COLO668 (cell line): ENCODE results near the gene TTLL7.
"Not testable (repeated sequence)": the region's sequence is repeated elsewhere in the genome, so short reads cannot be mapped to it uniquely, and the experiment has no call there.

Experiments used
- DNase-seq: peaks from one replicate; lab custom pipeline; 2025; ENCODE audit not compliant: unreplicated experiment; lab: John Stamatoyannopoulos, UW

TTLL7 gene

GRCh38 chr1:83996191-83996590 lies 2.7 kb downstream of the TTLL7 start:
- DNase-seq = no peak

GRCh38 chr1:83995649-83996048 lies 3.3 kb downstream of the TTLL7 start:
- DNase-seq = no peak

GRCh38 chr1:83994111-83994510 lies 4.8 kb downstream of the TTLL7 start:
- DNase-seq = no peak

GRCh38 chr1:83990734-83991133 lies 8.2 kb downstream of the TTLL7 start:
- DNase-seq = no peak

DNA sequence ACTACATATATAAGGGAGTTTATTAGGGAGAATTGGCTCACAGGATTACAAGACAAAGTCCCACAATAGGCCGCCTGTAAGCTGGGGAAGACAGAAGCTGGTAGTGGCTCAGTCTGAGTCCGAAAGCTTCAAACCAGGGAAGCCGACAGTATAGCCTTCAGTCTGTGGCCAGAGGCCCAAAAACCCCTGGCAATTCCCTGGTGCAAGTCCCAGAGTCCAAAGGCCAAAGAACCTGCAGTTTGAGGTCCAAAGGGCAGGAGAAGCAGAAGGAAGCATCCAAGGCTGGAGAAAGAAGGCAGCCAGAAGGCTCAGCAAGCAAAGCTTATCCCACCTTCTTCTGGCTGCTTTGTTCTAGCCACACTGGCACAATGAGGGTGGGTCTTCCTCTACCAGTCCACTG lies 13.9 kb downstream of the TTLL7 start:
- DNase-seq = no peak

- not testable (repeated sequence) for DNase-seq
Measured at GRCh38 chr1:83983918-83984317, 15.0 kb downstream of the TTLL7 start.

GRCh38 chr1:83978056-83978455 lies 20.9 kb downstream of the TTLL7 start:
- no peak for DNase-seq

DNA sequence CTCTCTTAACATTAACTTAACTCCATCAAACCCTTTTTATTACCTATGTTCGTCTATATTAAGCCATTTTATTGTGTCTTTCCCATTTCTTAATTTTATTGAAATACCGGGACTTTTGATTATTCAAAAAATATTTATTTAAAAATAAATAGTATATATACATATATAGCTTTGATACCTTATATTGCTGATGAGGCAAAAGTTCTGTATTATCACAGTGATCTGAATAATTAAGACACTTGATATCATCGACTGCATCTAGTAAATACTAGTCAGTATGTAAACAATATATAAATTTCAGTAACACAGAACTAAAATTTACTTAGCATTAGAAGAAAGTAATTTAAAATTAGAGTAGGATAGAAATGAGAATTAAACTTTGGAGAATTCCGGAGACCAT lies 22.0 kb downstream of the TTLL7 start:
- no peak for DNase-seq

- no peak for DNase-seq
Measured at GRCh38 chr1:83970802-83971201, 28.1 kb downstream of the TTLL7 start.

- no peak for DNase-seq
Measured at GRCh38 chr1:83970114-83970513, 28.8 kb downstream of the TTLL7 start.

DNA sequence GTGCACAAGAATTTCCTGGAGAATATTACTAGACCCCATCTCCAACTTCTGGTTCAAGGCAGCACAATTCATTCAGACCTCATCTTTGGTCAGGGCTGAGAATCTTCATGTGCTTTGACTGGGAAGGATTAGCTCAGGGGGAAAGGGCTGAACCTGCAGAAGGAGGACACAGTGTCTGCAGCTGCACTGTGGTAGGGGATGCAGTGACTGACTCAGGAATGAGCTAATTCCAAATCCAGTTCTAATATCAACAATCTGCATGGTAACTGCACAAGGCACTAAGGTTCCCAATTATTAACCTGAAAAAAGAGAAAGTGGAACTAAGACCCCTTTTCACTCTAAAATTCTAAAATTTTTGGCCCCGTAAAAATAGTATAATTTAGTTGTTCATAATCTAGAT lies 31.6 kb downstream of the TTLL7 start:
- DNase-seq = no peak

- DNase-seq = no peak
Measured at GRCh38 chr1:83964153-83964552, 34.8 kb downstream of the TTLL7 start.

- no peak for DNase-seq
Measured at GRCh38 chr1:83961571-83962295, 37.2 kb downstream of the TTLL7 start.

DNA sequence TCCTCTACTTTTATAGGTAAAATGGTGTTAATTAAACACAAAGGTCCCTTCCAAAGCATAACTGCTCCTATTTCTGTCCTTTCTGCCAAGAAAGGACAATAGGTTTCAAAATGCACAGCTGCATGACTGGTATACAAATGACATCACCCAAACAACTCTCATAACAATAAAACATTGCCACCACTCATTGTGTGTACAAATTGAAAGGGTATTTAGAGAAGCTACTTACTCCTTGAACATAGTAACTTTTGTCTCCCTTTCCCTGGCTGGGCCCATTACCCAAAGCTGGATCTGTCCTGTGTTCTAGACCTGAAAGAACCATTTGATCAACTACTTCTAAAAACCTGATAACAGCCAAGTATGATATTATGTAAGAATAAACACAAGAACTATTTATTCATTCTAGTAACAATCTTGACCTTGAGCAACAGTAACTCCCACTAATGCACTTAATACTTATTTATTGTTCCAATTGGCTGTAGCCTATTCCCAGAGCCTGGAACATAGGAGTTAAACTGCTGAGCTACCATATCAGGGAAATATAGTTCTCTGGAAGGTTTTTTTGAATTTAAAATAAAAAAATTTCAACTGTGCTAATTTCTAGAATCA lies 38.2 kb downstream of the TTLL7 start:
- no peak for DNase-seq

DNA sequence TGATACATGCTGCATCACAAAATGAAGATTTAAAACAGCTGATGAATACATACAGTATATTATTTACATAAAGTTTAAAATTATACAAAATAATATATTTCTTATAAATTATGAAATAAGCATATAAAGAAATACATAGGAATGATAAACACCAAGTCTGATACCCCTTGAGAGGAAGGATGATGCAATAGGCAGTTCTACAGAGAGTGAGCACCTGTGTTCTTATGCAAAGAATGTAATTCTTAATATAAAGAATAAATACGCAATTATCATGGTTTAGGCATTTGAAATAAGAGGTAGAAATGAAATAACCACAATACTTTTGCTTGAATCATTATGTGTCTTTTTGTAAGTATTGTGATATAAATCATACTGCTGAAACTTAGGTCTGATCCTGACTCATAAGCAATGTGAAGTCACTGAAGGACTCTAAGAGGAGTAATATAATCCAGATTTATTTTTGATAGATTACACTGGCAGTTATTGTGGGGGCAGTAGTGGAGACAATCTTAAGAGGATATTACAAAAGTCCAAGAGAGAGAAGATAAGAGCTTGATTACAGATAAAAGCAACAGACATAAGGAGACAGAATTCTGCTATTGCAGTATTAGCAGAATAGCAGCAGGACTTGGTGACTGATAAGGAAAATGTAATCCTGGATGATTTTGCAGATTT lies 39.0 kb downstream of the TTLL7 start:
- no peak for DNase-seq

DNA sequence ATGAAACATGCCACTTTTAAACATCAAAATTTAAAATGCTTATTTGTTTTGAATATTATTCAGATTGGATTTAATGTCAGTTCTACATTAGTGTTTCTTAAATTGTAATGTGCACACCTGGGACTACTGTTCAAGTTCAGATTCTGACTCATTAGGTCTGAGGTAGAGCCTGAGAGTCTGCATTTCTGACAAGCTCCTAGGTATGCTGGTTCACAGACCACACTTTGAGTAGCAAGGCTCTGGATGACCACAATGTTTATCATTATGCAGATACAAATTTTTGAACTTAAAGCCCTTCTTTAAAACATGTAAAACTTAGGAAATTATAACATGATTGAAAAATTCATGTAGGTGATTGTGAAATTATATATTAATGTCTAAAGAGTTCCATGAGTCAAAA lies 40.2 kb downstream of the TTLL7 start:
- DNase-seq = no peak

DNA sequence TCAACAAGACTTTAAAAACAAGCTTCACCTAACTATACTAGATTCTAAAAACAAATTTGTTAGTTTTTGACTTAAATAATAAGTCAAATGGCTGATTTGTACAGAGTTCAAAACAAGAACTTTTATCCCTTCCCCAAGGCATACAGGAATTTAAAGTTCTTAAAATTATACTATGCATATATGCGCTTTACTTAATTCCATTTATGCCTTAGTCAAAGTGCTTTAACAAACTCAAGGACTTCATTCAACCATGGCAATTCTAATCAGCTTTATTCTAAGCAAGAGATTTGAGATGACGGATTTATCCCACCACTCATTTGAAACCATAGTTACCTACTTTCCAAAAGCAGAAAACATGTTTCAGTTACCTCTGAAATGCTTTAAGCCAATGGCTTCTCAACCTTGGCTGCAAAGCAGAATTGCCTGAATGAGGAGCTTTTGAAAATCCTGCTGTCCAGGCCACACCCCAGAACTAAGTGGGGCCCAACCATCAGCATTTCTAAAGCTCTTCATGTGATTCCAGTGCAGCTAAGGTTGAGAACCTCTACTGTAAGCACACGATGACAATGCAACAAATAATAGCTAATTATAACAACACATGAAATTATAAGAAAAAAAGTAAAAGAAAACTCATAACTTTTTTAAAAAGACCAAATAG lies 44.6 kb downstream of the TTLL7 start:
- DNase-seq = no peak

GRCh38 chr1:83950106-83950661 lies 48.7 kb downstream of the TTLL7 start:
- no peak for DNase-seq

GRCh38 chr1:83942914-83943313 lies 56.0 kb downstream of the TTLL7 start:
- DNase-seq = no peak

DNA sequence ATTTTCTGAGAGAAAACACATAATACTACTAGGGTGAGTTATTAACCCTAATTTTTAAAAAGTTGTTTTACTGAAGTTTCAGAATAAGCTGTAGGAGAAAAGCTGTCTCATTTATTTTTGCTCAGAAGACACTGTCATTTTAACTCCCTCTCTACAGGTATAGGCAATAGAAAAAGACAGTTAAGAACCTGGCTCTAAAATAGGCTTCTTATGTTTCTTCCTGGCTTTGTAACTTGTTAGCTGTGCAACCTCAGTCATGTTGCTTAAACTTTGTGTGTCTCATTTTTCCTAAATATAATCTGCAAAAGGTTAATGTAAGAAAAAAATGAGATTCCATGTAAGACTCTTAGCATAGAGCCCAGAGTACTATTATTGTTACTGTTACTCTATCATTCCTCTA lies 64.4 kb downstream of the TTLL7 start:
- no peak for DNase-seq

DNA sequence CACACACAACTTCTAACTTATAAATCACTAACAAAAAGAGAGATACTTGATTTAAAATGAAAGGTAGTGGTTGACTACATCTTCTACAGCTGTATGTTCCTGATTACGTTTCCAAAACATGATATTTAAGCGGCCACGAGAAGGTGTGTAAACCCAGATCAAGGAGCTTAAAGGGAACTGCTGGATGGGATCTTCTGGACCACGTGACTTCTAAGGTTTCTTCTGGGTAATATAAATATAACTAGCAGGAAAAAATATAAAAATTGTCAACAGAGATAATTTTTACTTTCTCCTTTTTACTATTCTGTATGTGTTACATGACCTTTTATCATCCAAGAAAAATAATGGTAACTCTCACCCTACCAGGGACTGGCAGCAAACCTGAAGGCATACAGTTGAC lies 66.2 kb downstream of the TTLL7 start:
- DNase-seq = no peak

DNA sequence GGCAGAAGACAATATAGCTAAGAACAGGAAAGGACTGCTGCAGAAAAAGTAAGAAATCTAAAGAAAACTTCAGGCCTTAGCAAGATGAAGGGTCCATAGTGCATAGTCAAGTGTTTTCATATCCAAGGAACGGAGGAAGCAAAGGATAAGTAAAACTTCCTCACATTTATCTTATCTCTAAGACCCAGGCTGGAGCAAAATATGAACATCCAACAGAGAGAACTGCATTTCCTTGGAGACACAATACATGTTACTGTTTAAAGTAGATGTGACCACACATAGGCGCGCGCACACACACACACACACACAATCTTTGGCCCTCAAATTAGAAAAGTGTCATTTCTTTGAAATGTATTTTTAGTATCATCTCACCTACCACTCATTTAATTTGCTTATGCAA lies 66.7 kb downstream of the TTLL7 start:
- DNase-seq = no peak
